Right lobe of liver (tissue), 6 donors: ENCODE data around the gene GFER. TPM values are rescaled to one million over a fixed set of nuclear protein-coding genes. Genes with fewer than 3 reads are reported as not detected.
"Not testable (repeated sequence)": the region's sequence is repeated elsewhere in the genome, so short reads cannot be mapped to it uniquely, and the experiment has no call there.

Experiments
- ATAC-seq, 4 donors: fragments of 200-7000 bp; cut with Tn5 transposase; one replicate each; pipeline ENCODE4 v1.9.1; 2020; ENCODE audit warnings: mild to moderate bottlenecking in 4 of 4, moderate library complexity in 4 of 4
- DNase-seq, 3 donors: peaks; one replicate each; pipeline ENCODE4 v3.0.0-alpha.2; 2020
- H3K27ac ChIP-seq, 3 donors: fragments of 200-600 bp; one replicate each; pipeline ENCODE4 v1.8.0; 2022
- H3K27me3 ChIP-seq, 2 donors: fragments of 200-600 bp; one replicate each; pipeline ENCODE4 v1.8.0; 2022
- H3K36me3 ChIP-seq, 4 donors: fragments of 200-600 bp; sonication (generic) in 1 of 4; one replicate each; pipeline versions ENCODE4 v1.5.1 to v1.8.0; 2017 to 2022; ENCODE audit warnings: control low read depth in 1 of 4
- H3K4me1 ChIP-seq, 4 donors: fragments of 200-600 bp; sonication (generic) in 1 of 4; one replicate each; pipeline versions ENCODE4 v1.5.1 to v1.8.0; 2017 to 2022; ENCODE audit warnings: control low read depth in 1 of 4
- H3K4me3 ChIP-seq, 3 donors: fragments of 200-600 bp; one replicate each; pipeline ENCODE4 v1.8.0; 2022
- H3K9me3 ChIP-seq, 4 donors: fragments of 200-600 bp; sonication (generic) in 1 of 4; one replicate each; pipeline versions ENCODE4 v1.5.1 to v1.8.0; 2017 to 2022; ENCODE audit warnings: control low read depth in 1 of 4
- POLR2A ChIP-seq: fragments of 450-650 bp; IDR thresholded peaks from one replicate; pipeline ENCODE4 v1.6.1; 2017; ENCODE audit warnings: antibody characterized with exemption, mild to moderate bottlenecking
- WGBS: methylation state at CpG from one replicate; pipeline ENCODE4 v1.1.6; 2018; ENCODE audit warnings: low coverage, low lambda C conversion rate; ENCODE audit not compliant: insufficient coverage; ENCODE audit errors: missing lambda C conversion rate; 5-methylcytosine and 5-hydroxymethylcytosine counted together
- intact Hi-C, 2 donors: fragments of 100-400 bp; cut with DNase I; formaldehyde crosslinking; loops; one replicate each; pipeline versions ENCODE4 v1.11.2 to v1.14.1; 2022
- total RNA-seq, 6 experiments: library from RNA; depleted of rRNA in 2 of 6; stranded (reverse); fragments of >200 nt in 2 of 6; fragmentation: NEBNext Ultra II Directional in 3 of 6; extraction: Animal tissue kit (Norgen Biotek cat#: 25700) in 3 of 6; gene quantifications; one replicate each; pipeline versions ENCODE4 v1.1.0 to v1.2.4, GENCODE V29; 2016 to 2023
- TF ChIP-seq, protein P1 (sequence below), 4 donors: fragments of 200-600 bp in 3 of 4; fragments of 450-650 bp in 1 of 4; IDR thresholded peaks; one replicate each; pipeline versions ENCODE4 v1.5.1 to v1.8.0; 2016 to 2022; ENCODE audit warnings: antibody characterized with exemption in 4 of 4, mild to moderate bottlenecking in 2 of 4
- donor health status: DM: no; HTN: yes; CAD: no.
- donor health status: DM: no; HTN: no; CAD: no.
- donor health status: DM: no; HTN: no; CAD: no.
- donor health status: DM: no; HTN: yes; CAD: no.
- donor health status: DM: no; HTN: yes; CAD: no.

GFER gene
- total RNA-seq, 6 experiments from 2014 or later = 16.1 to 18.6 (median 18.0) TPM

- peaks cover 0 to 58% (median 22%) of the 10 kb centered on the region in 4 donors for H3K4me1 ChIP-seq
- H3K36me3 ChIP-seq = peaks cover 0 to 21% (median 3%) of the 10 kb centered on the region in 4 donors
- ATAC-seq = peak; percentile 18 to 26 (median 21)
- no peaks in the 10 kb centered on the region for H3K27me3 ChIP-seq
- 0% methylated on average over 4 of the region's 37 CpGs for whole genome bisulfite sequencing
- H3K4me3 ChIP-seq = peak overlapping the region; percentile 43 to 47 (median 47)
- no peaks in the 10 kb centered on the region for H3K9me3 ChIP-seq
- H3K27ac ChIP-seq = peak overlapping the region; percentile 84 to 87 (median 86)
- intact Hi-C loops = no loop called here
- peak; percentile 68 to 74 (median 70) for DNase-seq
- TF ChIP-seq, protein P1, sequence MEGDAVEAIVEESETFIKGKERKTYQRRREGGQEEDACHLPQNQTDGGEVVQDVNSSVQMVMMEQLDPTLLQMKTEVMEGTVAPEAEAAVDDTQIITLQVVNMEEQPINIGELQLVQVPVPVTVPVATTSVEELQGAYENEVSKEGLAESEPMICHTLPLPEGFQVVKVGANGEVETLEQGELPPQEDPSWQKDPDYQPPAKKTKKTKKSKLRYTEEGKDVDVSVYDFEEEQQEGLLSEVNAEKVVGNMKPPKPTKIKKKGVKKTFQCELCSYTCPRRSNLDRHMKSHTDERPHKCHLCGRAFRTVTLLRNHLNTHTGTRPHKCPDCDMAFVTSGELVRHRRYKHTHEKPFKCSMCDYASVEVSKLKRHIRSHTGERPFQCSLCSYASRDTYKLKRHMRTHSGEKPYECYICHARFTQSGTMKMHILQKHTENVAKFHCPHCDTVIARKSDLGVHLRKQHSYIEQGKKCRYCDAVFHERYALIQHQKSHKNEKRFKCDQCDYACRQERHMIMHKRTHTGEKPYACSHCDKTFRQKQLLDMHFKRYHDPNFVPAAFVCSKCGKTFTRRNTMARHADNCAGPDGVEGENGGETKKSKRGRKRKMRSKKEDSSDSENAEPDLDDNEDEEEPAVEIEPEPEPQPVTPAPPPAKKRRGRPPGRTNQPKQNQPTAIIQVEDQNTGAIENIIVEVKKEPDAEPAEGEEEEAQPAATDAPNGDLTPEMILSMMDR (IDR thresholded peaks at IDR 0.05) = no peak
- no peak for TF ChIP-seq POLR2A
These were observed 49.3 kb downstream of the GFER start for GRCh38 chr16:2033057-2033908.

GRCh38 chr16:2033909-2034695 lies 50.1 kb downstream of the GFER start:
- peaks cover 0 to 55% (median 19%) of the 10 kb centered on the region in 4 donors for H3K4me1 ChIP-seq
- ATAC-seq = peak in 2 of 4 donors; percentile 0 to 1
- H3K27me3 ChIP-seq, H3K9me3 ChIP-seq, intact Hi-C loops: not testable (repeated sequence)
- peak overlapping the region; percentile 43 to 81 (median 47) for H3K4me3 ChIP-seq
- peak in 2 of 3 donors; percentile 68 to 79 for DNase-seq
- 66% methylated on average over 3 of the region's 32 CpGs for WGBS
- H3K36me3 ChIP-seq = peaks cover 0 to 21% (median 3%) of the 10 kb centered on the region in 4 donors
- peak overlapping the region; percentile 84 to 96 (median 86) for H3K27ac ChIP-seq

GRCh38 chr16:2034696-2035430 lies 50.9 kb downstream of the GFER start:
- TF ChIP-seq POLR2A = no peak
- Histone ChIP-seq H3K27me3 (no peaks in the 10 kb centered on the region), H3K4me1 (peaks cover 0 to 49% (median 17%) of the 10 kb centered on the region in 4 donors), H3K9me3 (no peaks in the 10 kb centered on the region), H3K27ac (peak overlapping the region; percentile 86 to 96 (median 87)), H3K36me3 (peaks cover 0 to 16% (median 3%) of the 10 kb centered on the region in 4 donors), H3K4me3 (peak overlapping the region; percentile 39 to 81 (median 74))
- 10% methylated on average over 8 of the region's 17 CpGs for WGBS
- ATAC-seq = no peak
- peak in 2 of 3 donors; percentile 73 for DNase-seq
- intact Hi-C loops = loop anchor here in 1 of 2 donors (5.0 kb wide), 1 partner anchor 117 kb away; no protein-coding TSS in a partner anchor

DNA sequence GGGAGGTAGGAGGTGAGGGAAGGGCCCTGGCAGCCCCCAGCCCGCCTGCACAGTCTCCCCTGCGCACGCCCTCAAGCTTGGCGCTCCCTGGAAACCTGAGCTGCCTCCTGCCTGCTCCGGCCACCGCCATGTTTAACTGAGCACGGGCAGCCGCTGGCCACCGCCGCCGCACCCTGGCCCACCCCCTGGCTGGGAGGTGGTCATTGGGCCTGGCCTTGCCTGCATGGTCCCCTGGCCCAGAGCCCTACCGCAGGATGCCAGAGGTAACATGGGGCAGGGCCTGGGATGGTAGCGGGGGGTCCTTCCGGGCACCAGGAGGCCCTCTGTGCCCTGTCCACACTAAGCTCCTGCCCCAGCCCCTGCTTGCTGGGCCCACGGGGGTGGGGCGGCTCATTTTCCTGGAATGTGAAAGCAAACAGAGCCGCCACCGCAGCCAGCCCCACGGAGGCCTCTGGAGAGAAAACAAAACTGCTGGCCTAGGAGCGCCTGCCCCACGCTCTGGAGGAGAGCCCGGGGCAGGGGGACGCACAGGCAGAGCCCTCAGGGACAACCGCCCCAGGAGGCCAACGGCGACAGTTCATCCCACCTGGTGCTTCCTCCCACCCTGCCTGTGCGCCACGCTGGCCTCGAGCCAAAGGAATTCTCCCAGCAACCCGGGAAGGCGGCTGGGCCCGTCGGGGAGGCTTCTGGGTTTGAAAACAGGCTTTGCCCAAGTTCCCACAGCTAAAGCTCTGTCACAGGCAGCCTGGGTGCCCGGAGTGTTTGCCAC lies 51.6 kb downstream of the GFER start:
- intact Hi-C loops = loop anchor here in 1 of 2 donors (5.0 kb wide), 1 partner anchor 117 kb away; no protein-coding TSS in a partner anchor
- peak; percentile 76 for TF ChIP-seq POLR2A
- TF ChIP-seq, protein P1 (IDR thresholded peaks at IDR 0.05) = peak in 1 of 4 donors; percentile 12
- DNase-seq (peak; percentile 85 to 92 (median 91)), ATAC-seq (peak; percentile 29 to 50 (median 44))
- Histone ChIP-seq H3K27me3 (no peaks in the 10 kb centered on the region), H3K9me3 (no peaks in the 10 kb centered on the region), H3K27ac (peak overlapping the region; percentile 86 to 96 (median 87)), H3K36me3 (peaks cover 0 to 11% (median 3%) of the 10 kb centered on the region in 4 donors), H3K4me3 (peak overlapping the region; percentile 39 to 81 (median 74)), H3K4me1 (peaks cover 0 to 50% (median 17%) of the 10 kb centered on the region in 4 donors)
- 11% methylated on average over 10 of the region's 34 CpGs for WGBS
